ENCODE results near the gene PITRM1.

- TF ChIP-seq CTCF (optimal IDR thresholded peaks at IDR 0.05 in 1 of 3, IDR thresholded peaks at IDR 0.05 in 1 of 3, conservative IDR thresholded peaks at IDR 0.05 in 1 of 3; ENCODE audit: extremely low read depth in 1 of 3, insufficient read depth in 2 of 3, low read length in 3 of 3) (no peak), EZH2 (IDR thresholded peaks at IDR 0.05; ENCODE audit: low read length) (no peak)
Observed at GRCh38 chr10:3103646-3104045, 68.9 kb downstream of the PITRM1 start.

Measured in keratinocyte (primary cell).